ENCODE measurements around the gene RNF144A.

- TF ChIP-seq CTCF (IDR thresholded peaks at IDR 0.05) (no peak), EP300 (IDR thresholded peaks at IDR 0.05) (no peak)
These were observed 11.2 kb downstream of the RNF144A start for GRCh38 chr2:6928452-6928851.

Data from ovary (tissue), 3 donors.